PC-9 (cell line): Measurements from ENCODE around the gene SLC16A12. TPM values are rescaled to one million over a fixed set of nuclear protein-coding genes. Genes with fewer than 3 reads are reported as not detected.

Experiments used
- BruUV-seq: library from RNA; stranded (reverse); fragments of 400-500 nt; replicated peaks from 2 replicates; lab custom pipeline; 2021; lab: Mats Ljungman, UMichigan
- CTCF ChIA-PET: fragments of 300-600 bp; sonication (Branson Sonifier 250); formaldehyde crosslinking; loops from one replicate; lab custom pipeline; 2022; ENCODE audit warnings: antibody characterized with exemption; lab: Charles Lee
- POLR2A ChIA-PET: fragments of 300-600 bp; sonication (Branson Sonifier 250); formaldehyde crosslinking; loops from one replicate; lab custom pipeline; 2022; ENCODE audit warnings: antibody characterized with exemption; ENCODE audit not compliant: unreplicated experiment; lab: Charles Lee
- DNase-seq, 2 experiments: peaks; one replicate each; pipeline versions ENCODE4 v3.0.0 to v3.0.0-alpha.2; 2015 to 2022; ENCODE audit warnings: mixed read lengths in 1 of 2
- H2AFZ ChIP-seq: fragments of 200-600 bp; sonication (generic); 2 replicates; pipeline ENCODE4 v1.8.1; 2017; ENCODE audit warnings: antibody characterized with exemption
- H3F3A ChIP-seq: fragments of 200-600 bp; sonication (generic); 2 replicates; pipeline ENCODE4 v1.8.1; 2017; ENCODE audit warnings: antibody characterized with exemption, mild to moderate bottlenecking, low read depth; ENCODE audit not compliant: insufficient read depth
- H3K27ac ChIP-seq: fragments of 200-600 bp; sonication (generic); 2 replicates; pipeline ENCODE4 v1.6.1; 2016; ENCODE audit warnings: mixed run types
- H3K27me3 ChIP-seq: fragments of 200-600 bp; sonication (generic); 2 replicates; pipeline ENCODE4 v1.6.1; 2016; ENCODE audit warnings: low read depth, mixed run types; ENCODE audit not compliant: insufficient read depth
- H3K36me3 ChIP-seq: fragments of 200-600 bp; sonication (generic); 2 replicates; pipeline ENCODE4 v1.6.1; 2016; ENCODE audit warnings: low read depth, mixed run types
- H3K4me1 ChIP-seq: fragments of 200-600 bp; sonication (generic); replicated peaks from 2 replicates; pipeline ENCODE4 v1.6.1; 2016; ENCODE audit warnings: mixed run types; ENCODE audit not compliant: insufficient read depth
- H3K4me2 ChIP-seq: fragments of 200-600 bp; sonication (generic); 2 replicates; pipeline ENCODE4 v1.6.1; 2017; ENCODE audit warnings: mixed run types
- H3K4me3 ChIP-seq: fragments of 200-600 bp; sonication (generic); 2 replicates; pipeline ENCODE4 v1.6.1; 2016; ENCODE audit warnings: mixed run types
- H3K79me2 ChIP-seq: fragments of 200-600 bp; sonication (generic); 2 replicates; pipeline ENCODE4 v1.6.1; 2017; ENCODE audit warnings: low read depth, mixed run types
- H3K9me2 ChIP-seq: fragments of 200-600 bp; sonication (generic); 2 replicates; pipeline ENCODE4 v1.8.1; 2017; ENCODE audit warnings: mild to moderate bottlenecking; ENCODE audit not compliant: insufficient read depth
- H3K9me3 ChIP-seq: fragments of 200-600 bp; sonication (generic); 2 replicates; pipeline ENCODE4 v1.8.1; 2016; ENCODE audit warnings: low read depth; ENCODE audit not compliant: insufficient read depth
- H4K20me1 ChIP-seq: fragments of 200-600 bp; sonication (generic); 2 replicates; pipeline ENCODE4 v1.8.1; 2017; ENCODE audit not compliant: insufficient read depth
- CTCF ChIP-seq: fragments of 200-600 bp; sonication (generic); conservative IDR thresholded peaks from 2 replicates; pipeline ENCODE4 v1.6.1; 2017; ENCODE audit warnings: mixed run types, antibody characterized with exemption, mild to moderate bottlenecking, moderate library complexity
- EZH2 ChIP-seq: fragments of 200-600 bp; sonication (generic); IDR thresholded peaks from 2 replicates; pipeline ENCODE4 v1.8.0; 2017; ENCODE audit warnings: antibody characterized with exemption, low read depth
- intact Hi-C: fragments of 100-400 bp; cut with micrococcal nuclease; formaldehyde crosslinking; loops from one replicate; pipeline ENCODE4 v1.10.0; 2022; ENCODE audit not compliant: unreplicated experiment
- total RNA-seq: library from RNA; stranded (reverse); gene quantifications from 2 replicates; pipeline ENCODE4 v1.2.3, GENCODE V29; 2021

Gene SLC16A12
- total RNA-seq, 1 experiment from 2014 or later, result 0.74 TPM

GRCh38 chr10:89550509-89550908 is 15.1 kb upstream of the SLC16A12 start:
- Histone ChIP-seq H3K79me2 (no peaks in the 10 kb centered on the region), H4K20me1 (no peaks in the 10 kb centered on the region), H3K4me1 (peaks cover 30% of the 10 kb centered on the region), H3F3A (peaks cover 13% of the 10 kb centered on the region), H3K9me3 (no peaks in the 10 kb centered on the region), H2AFZ (no peak overlapping the region), H3K27ac (no peak overlapping the region), H3K27me3 (no peaks in the 10 kb centered on the region), H3K9me2 (no peaks in the 10 kb centered on the region), H3K4me2 (no peak overlapping the region), H3K4me3 (no peak overlapping the region), H3K36me3 (no peaks in the 10 kb centered on the region)
- POLR2A ChIA-PET, result interaction anchor here (0.6 kb wide), 1 partner anchor 19 kb away, joined by 20 read pairs; no protein-coding TSS in a partner anchor
- intact Hi-C loops, result no loop called here
- TF ChIP-seq EZH2, result no peak
- TF ChIP-seq CTCF, result no peak
- no peak for DNase-seq
- CTCF ChIA-PET, result interaction anchor here (0.7 kb wide), 1 partner anchor 563 kb away, joined by 4 read pairs; no protein-coding TSS in a partner anchor
- BruUV-seq, result no TSS peak

GRCh38 chr10:89549510-89549909 is 14.1 kb upstream of the SLC16A12 start:
- Histone ChIP-seq H4K20me1 (no peaks in the 10 kb centered on the region), H3K36me3 (no peaks in the 10 kb centered on the region), H3K79me2 (no peaks in the 10 kb centered on the region), H3K4me2 (0 out of 2 replicates have a peak overlapping the region, but pooled peaks have one; percentile 7), H3K4me3 (no peak overlapping the region), H3K27me3 (no peaks in the 10 kb centered on the region), H3K4me1 (peaks cover 30% of the 10 kb centered on the region), H2AFZ (no peak overlapping the region), H3K9me3 (no peaks in the 10 kb centered on the region), H3K27ac (no peak overlapping the region), H3F3A (peaks cover 13% of the 10 kb centered on the region), H3K9me2 (no peaks in the 10 kb centered on the region)
- POLR2A ChIA-PET, result no interaction called here
- no TSS peak for BruUV-seq
- intact Hi-C loops, result no loop called here
- CTCF ChIA-PET, result no interaction called here
- TF ChIP-seq EZH2, result no peak
- no peak for TF ChIP-seq CTCF
- DNase-seq, result peak; percentile 8 to 50

GRCh38 chr10:89548673-89549072 is 13.3 kb upstream of the SLC16A12 start:
- no peaks in the 10 kb centered on the region for H3K27me3 ChIP-seq
- POLR2A ChIA-PET, result no interaction called here

More at GRCh38 chr10:89548673-89549072, 13.3 kb upstream of the SLC16A12 start:
- intact Hi-C loops, result no loop called here
- H3K4me3 ChIP-seq, result no peak overlapping the region
- no peaks in the 10 kb centered on the region for H3K9me3 ChIP-seq
- peaks cover 23% of the 10 kb centered on the region for H3K4me1 ChIP-seq
- no peak overlapping the region for H3K4me2 ChIP-seq
- no peaks in the 10 kb centered on the region for H3K79me2 ChIP-seq
- CTCF ChIA-PET, result no interaction called here
- no peak overlapping the region for H2AFZ ChIP-seq
- H3K9me2 ChIP-seq, result no peaks in the 10 kb centered on the region
- H3K36me3 ChIP-seq, result no peaks in the 10 kb centered on the region
- H3F3A ChIP-seq, result peaks cover 11% of the 10 kb centered on the region
- H3K27ac ChIP-seq, result no peak overlapping the region
- TF ChIP-seq EZH2 (no peak), CTCF (no peak)
- H4K20me1 ChIP-seq, result no peaks in the 10 kb centered on the region
- DNase-seq, result no peak
- BruUV-seq, result no TSS peak
